GM18868 (cell line): ENCODE results near the gene TCF4.

Experiments
- ATAC-seq: cut with Tn5 transposase; IDR thresholded peaks from one replicate; pipeline ENCODE4 v1.9.1; 2021; ENCODE audit warnings: mild to moderate bottlenecking, moderate library complexity; ENCODE audit not compliant: unreplicated experiment

TCF4 gene

DNA sequence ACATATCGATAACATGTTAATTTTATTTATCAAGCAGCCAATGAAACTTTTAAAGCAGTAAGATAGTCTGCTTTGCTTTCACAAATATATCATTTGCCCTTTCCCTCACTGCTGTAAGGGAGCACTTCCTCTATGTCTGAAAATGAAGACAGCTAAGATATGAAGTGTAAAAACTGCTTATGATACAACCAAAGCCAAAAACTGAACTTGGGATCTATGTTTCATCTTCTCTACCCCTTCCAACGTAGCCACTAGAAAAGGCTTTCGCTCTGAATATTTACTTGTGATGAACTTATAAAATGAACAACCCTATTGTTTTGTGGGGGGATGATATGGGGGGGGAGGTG is 140.3 kb downstream of the TCF4 start:
- no peak for ATAC-seq

DNA sequence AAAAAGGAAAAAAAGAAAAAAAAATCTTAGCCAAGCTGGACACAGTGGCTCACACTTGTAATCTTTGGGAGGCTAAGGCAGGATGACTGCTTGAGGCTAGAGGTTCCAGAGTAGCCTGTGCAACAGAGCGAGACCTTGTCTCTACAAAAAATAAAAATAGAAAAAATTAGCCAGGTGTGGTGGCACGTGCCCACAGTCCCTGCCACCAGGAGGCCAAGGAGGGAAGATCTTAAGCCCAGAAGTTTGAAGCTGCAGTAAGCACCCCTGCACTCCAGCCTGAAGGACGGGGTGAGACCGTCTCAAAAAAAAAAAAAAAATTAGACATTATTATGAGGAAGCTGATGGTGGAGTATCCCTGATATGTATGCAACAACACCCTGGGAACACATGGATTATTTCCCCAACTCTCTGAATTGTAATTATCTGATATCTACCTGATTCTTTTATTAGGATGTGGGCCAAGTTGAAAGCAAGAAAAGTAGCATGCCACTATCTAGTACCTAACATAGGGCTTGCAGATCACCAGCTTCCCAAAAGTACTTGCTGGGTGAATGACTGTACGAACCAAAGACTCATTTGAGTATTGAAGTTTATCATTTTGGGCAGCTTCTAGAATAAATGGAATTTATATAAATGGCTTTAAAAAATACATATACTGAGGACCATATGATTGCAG is 140.9 kb downstream of the TCF4 start:
- no peak for ATAC-seq

DNA sequence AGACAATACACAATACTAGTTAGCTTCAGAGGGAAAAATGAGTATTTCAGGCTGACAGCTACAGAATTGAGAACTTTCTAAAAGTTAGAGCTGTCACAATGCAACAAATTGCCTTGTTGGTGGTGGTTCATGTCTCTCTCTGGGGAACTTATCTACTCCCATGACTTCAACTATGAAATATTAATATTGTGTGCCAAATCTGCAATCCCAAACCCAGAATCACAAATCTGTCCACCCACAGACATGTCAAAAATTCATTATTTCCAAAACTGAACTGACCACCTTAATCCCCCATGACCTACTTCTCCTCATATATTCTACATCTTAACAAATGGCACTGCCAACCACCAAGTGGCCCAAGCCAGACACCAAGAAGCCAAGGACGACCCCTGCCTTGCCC is 143.5 kb downstream of the TCF4 start:
- ATAC-seq = no peak

DNA sequence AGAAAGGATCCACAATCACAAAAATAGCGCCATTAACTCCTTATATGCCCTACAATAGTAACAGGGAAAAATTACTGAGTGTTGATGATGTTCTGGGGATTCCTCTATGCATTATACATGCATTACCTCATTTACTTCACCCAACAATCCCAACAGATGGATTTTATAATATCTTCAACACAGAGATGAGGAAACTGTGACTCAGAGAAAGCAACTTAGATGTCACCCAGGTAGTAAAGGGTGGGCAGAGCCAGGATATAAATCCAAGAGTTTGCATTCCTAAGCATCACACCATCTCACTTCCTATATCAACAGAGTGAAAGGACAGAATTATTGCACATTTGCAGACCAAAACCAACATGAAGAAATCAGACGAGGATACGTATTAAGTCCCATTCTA is 144.2 kb downstream of the TCF4 start:
- ATAC-seq = no peak

DNA sequence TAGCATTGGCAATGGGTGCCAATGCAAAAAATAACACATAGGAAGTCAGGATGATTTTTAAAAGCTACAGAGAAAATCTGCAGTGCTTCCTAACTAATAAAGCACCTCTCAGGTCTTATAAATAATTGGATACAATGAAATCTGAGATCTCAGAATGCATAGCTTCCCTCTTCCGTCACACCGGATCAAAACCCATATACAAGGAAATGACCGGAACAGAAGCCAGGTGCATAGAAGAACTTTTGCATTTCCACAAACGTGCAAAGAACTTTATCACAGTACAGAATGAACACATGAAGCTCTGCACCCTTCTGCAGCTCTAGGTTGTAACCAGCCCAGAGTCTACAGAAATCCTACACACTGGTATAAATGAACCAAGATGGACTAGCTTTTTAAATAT is 145.4 kb downstream of the TCF4 start:
- ATAC-seq = no peak

DNA sequence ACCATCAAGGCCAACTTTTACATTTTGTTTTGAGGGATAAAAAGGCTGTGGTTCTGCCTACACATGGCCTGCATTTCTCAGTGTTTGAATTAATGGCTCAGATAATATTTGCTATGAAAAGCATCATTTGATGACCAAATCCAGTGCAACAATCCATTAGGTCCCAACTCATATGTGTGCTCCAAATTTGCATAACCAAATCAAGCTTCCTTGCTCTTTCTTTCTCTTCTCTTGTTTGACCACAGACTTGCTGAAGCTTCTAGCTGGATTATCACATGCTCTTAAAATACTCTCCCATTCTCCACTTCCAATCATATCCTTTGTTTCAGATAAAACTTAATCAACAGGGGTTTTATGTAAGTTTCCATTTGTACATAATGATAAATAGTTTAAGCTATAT is 147.0 kb downstream of the TCF4 start:
- no peak for ATAC-seq

DNA sequence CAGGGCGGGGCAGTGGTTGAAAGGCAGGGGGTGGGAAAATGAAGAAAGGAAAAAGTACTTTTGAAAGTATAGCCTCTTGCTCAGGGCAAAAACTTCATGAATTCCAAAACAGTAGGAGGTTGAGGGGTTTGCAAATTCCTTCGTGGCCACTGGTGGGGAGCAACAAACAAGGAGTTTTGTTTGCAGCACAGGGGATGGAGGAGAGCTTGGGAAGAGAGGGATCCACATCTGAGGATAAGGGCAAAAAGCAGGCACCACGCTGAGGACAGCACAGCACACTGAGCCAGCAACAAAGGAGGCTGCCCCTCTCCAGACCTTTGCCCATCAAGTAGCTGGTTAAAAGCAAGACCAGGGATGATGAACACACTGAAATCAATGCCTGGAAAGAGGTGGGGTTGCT is 148.9 kb downstream of the TCF4 start:
- ATAC-seq = no peak

DNA sequence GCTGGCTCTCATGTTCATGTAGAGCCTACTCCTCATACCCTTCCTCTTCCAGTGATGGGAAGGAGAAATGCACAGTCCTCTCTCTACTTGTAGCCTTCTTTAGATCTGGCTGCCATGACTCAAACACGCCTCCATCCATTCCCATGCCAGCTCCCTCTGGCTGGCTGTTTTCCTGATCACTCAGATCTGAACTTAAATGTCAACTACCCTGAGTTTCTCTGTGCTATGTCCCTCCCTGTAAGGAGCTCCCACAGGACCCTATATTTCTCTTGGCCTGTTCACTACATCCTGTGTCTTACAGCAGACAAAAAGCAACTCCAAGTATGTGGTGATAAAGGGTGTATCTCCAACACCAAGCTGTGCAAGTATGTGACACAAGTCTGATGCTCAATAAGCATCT is 152.4 kb downstream of the TCF4 start:
- ATAC-seq = no peak

DNA sequence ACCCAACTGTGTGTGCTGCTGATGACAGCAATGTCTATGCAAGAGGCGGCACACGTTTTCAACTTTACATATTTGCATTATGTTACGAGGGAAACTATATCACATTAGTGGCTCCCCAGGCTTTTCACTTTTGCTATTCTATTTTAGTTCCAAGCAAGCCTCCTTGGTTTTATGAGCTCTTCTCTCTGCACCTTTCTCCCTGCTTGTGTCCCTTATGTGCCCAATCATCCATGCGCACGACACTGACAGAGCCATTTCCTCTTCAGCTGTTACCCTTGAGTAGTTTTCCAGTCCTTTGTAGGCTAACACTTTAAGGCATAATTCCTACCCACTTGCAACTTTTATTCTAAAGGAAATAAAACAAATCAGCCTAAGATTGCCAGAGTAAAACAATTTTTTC is 154.3 kb downstream of the TCF4 start:
- ATAC-seq = no peak

DNA sequence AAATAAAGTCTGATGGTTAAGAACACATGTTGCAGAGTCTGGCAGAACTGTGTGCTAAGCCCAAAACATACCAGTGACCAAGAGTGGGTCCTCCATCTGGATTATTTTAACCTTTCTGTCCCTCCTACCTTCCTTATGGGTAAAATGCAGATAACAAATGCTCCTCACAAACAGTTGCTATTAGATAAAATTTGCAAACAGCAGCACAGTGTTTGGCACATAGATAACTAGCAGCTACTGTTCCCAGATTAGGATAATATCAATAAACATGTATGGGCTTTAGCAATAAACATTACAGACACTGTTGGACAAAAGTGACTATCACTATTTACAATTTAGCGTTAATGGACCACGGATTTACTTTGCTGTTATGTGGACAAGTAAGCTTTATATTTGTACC is 154.9 kb downstream of the TCF4 start:
- no peak for ATAC-seq

DNA sequence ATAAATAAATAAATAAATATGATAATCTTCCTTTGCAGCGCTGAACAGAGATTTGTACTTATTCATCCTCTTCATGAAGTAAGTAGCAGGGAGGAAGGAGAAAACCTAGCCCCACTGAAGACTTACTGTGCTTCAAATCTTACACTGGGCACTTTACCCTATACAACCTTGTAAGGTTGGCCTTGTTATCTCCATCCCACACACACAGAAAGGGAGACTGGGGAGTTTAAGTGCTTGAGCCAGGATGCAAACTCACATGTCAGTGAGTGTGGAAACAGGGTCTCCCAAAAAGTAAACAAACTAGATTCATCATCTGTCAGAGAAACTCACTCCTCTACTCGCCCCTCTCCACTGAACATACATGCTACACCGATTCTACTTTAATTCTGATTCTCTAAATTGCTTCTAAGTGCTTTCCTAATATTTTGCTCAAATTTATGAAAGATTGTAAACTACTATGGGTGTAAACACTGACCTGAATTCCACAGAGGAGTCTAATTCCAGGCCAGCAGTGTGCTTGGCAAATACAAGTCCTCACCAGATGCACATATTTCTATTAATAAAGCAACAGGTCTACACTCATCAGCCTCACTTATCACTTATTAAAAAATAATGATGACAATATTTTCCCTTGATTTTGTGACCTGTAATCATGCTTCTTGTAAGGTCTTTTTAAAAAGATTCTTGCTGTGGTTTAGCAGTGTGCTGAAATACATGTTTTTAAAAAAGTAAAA is 155.5 kb downstream of the TCF4 start:
- ATAC-seq = no peak

DNA sequence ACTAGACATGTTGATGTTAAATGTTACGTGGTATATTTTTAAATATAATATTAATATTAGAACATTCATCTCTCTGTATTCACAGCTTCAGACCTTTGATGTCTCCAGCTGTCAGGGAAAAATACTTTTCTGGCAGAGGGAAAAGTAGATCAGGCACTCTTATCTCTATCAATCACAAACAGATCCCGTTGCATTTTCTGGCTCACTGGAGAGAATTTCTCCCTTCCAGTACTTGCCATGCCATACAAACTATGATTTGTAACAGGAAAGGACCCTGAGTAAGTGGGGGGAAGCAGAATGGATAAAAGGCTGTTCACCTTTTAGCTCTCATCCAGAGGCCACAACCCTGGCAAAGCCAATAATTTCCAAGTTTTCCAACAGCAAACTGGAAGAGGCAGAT is 158.0 kb downstream of the TCF4 start:
- ATAC-seq = no peak

DNA sequence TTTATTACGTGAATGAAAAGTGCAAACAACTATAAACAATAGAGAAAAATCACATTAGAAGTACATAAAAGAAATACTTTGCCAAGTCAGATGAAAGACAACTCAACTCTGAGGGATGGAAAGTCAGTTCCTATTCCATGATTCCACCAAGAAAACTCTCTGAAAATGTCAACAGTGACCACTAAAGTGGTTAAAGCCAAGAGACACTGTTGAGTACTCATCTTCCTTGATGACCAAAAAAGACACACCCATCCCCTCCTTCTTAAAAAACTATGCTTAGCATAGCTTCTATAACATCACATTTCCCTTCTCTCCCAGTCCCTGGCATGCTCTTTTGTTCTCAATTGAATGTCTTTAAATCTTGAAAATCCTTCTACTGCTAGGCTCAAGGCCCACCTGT is 160.0 kb downstream of the TCF4 start:
- no peak for ATAC-seq

DNA sequence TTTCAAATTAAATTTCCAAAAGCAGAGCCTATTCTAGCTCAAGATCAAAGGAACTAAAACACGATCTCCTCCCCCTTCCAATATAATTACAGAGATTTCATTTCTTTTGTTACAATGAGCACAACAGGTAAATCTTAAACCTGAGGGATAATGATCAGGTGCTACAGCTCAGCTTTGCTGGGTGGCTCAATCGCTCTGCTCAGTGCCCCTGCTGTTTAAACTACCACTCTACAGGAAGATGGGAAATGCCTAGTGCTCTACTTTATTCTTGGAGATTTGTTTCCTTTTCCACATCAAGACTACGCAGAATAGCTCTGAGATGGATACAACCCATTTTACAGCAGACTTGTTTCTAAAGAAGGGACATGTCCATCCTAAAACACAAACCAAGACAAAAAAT is 162.3 kb downstream of the TCF4 start:
- no peak for ATAC-seq

DNA sequence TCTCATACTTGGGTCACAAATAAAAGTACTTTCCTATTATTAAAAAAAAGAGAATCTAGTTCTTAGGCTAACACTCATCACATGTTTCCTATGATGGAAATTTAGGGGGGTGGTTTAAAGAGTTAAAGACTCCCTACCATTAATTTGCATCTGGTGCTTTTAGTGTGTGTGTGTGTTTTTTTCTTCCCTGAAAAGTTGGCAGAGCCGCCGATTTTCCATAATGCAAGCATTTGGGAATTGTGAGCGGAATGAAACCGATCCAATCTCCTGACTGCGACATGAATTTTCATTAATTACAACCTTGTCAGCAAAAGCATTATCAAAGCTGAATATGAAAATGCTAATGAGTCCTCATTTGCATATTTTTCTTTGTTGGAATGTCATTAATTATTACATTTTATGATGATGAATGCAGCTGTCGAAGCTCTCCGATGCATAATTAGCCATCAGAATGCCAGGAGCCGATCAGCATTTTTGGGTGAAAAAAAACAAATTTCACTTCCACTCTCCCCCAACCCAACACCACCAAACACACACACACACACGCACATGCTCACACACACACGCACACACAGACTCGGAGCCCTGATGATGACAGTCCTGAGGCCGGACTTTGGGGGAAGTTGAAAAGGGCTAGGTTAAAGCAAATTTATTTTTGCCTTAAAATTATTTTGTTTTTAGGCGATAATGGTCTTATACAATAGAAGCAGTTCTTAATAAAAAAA is 165.4 kb downstream of the TCF4 start:
- ATAC-seq = no peak

DNA sequence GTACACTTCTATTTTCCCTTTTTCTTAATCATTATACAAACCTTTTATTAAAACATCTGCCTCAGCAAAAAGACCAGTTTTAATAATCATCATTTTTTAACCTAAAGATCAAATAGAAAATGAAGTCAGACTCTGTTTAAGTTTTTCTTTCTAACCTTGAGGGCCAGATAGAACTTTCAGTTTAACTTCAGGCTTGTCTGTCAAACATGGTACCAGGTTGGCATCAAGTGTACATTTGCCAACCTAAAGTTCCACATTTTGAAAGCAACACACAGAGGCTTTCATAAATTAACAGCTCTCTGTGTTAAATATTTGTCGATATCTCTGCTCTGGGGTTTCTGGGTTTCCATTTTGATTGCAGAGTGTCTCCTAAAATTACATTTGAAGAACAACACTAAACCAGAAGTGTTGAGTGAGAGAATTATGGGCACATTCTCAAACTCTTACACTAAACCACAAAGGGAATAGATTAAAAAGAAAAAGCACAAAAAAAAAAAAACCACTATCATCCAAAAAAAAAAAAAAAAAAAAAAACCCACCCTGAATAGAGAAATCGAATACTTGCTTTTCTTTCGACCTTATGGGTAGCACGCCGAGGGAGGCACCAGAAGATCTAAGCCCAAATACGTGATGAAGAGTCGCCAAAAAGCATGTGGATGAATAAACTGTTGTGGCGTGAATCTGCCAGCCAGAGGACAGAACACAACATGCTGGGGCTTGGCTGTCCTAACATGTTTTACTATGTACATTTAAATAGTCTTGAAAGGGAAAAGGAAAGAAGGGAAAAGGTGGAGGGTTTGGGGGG is 166.2 kb downstream of the TCF4 start:
- ATAC-seq = no peak

DNA sequence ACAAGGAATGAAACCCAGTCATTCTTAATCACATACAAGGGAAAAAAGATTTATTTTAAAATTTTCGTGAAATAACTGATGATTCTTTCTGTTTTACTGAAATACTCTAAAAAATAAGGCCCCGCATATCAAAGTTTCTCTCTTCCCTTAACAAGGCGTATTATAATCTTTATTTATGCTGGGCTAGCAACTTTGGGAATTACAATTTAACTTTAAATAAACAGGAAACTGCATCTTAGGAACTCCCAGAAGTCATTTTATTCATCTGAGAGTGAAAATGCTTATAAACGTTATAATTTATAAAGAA is 166.7 kb downstream of the TCF4 start:
- no peak for ATAC-seq

DNA sequence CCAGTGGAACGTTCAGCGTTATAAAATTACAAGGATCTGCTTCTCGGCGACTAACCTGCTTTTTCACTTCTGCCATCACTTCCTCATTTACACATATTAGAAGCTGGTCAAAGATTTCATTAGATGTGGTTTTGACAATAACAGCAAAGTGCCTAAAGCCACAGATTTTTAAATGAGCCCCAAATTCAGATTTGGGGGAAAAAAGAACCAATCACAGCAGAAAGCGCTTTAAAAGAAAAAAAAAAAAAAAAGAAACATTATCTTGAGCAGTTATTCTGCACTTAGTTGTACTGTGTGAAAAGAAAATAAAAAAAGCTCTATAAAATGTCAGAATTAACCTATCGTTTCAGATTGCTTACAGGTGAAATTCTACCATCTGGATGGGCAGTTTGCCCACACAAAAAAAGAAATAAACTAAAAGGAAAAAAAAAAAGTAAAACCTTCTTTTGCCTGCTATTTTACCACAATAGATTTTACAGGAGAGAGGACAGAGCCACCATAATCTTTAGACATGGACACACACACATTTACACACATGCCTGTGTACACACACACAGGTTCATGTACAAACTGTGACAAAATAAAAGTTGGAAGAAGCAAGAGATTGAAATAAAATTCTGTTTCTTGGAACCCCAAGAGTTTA is 167.2 kb downstream of the TCF4 start:
- peak; percentile 82 for ATAC-seq

DNA sequence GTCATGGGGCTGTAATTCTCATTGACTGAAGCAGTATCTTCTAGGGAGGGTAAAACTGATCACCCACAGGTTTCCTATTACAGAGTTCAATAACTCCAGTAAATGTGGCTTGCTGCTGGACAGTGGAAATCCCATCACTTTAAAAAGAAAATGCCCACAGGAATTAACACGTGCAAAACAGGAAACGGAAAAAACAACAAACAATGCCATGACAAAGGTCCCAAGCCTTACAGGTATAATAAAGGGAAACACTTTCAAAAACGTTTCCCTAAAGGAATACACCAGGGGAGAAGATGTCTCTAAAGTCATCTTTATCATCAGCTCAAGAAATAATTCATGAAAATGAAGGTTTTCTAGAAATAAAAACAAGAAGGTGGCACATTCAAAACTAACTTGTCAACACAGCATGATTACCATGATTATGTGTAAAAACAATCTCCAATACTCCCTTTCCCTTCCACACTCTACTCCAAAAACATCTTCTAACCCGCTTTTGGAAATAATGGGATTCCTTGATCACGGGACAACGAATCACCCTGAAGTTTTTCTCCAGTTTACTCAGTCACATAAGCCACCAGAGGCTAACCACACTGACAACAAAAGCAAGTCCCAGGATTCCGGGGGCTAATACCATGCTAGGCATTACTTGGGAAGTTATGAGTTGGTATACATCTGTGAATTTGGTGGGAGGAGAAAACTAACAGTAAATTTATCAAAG is 167.9 kb downstream of the TCF4 start:
- peak; percentile 21 for ATAC-seq

DNA sequence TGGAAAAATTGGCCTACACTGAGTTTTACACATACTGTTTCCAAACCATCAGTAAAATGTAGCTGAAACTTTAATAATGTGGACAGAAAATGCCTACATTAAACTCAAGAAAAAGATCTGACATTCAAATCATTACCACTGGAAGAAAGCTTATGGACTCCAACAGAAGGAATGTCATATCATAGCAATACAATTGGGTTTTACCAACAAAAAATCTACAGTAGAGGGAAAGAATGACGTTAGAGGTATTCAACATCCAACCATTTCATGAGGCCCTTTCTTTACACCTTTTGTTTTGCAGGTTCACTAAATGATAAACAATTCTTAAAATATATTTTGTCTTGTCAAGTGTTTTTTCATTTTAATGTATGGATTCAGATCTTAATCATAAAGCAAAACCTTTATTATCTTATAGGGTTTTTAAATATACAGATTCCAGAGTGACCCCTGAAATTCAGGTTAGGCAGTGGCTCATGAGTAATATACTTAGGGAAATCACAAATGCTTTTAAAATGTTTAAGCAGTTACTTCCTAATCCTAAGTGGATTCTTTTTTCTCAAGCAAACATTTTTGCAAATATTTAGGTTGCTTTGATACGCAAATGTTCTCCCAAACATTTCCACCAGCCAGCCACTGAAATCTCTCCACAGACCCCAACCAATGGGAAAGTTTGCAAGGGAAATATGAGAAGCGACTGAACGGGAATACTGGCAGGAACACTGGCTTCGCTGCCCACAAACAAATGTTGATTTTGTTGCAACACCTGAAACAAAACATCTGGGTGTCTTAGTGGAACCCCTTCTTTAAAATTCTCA is 168.7 kb downstream of the TCF4 start:
- no peak for ATAC-seq
